PC-3 (cell line): ENCODE data around the gene RAI1. TPM values are rescaled to one million over a fixed set of nuclear protein-coding genes. Genes with fewer than 3 reads are reported as not detected.

Experiments
- ATAC-seq: fragments of 200-7000 bp; cut with Tn5 transposase; 2 replicates; pipeline ENCODE4 v1.9.1; 2020; ENCODE audit warnings: mild to moderate bottlenecking, moderate library complexity
- BruUV-seq: library from RNA; stranded (reverse); fragments of 400-500 nt; replicated peaks from 2 replicates; lab custom pipeline; 2021; lab: Mats Ljungman, UMichigan
- CTCF ChIA-PET: fragments of 300-600 bp; sonication (Branson Sonifier 250); formaldehyde crosslinking; loops from one replicate; lab custom pipeline; 2022; ENCODE audit warnings: antibody characterized with exemption; lab: Charles Lee
- POLR2A ChIA-PET: fragments of 300-600 bp; sonication (Branson Sonifier 250); formaldehyde crosslinking; loops from one replicate; lab custom pipeline; 2022; ENCODE audit warnings: antibody characterized with exemption; ENCODE audit not compliant: unreplicated experiment; lab: Charles Lee
- DNase-seq: peaks from one replicate; pipeline ENCODE4 v3.0.0-alpha.2; 2015
- H2AFZ ChIP-seq: fragments of 300-600 bp; sonication (generic); 2 replicates; pipeline ENCODE4 v1.6.0; 2016; ENCODE audit warnings: antibody characterized with exemption, low read length
- H3F3A ChIP-seq: fragments of 300-600 bp; sonication (generic); one replicate; pipeline ENCODE4 v1.6.0; 2017; ENCODE audit warnings: antibody characterized with exemption, low read length, control low read depth, mild to moderate bottlenecking; ENCODE audit not compliant: unreplicated experiment
- H3K27ac ChIP-seq: fragments of 300-600 bp; sonication (generic); 2 replicates; pipeline ENCODE4 v1.5.1; 2016; ENCODE audit warnings: mild to moderate bottlenecking, low read length
- H3K27me3 ChIP-seq: fragments of 300-600 bp; sonication (generic); 2 replicates; pipeline ENCODE4 v1.6.1; 2016; ENCODE audit warnings: low read length, mixed read lengths
- H3K36me3 ChIP-seq: fragments of 300-600 bp; sonication (generic); 2 replicates; pipeline ENCODE4 v1.6.1; 2016; ENCODE audit warnings: low read depth, mixed run types, low read length, mixed read lengths
- H3K4me1 ChIP-seq: fragments of 300-600 bp; sonication (generic); 2 replicates; pipeline ENCODE4 v1.5.1; 2016; ENCODE audit warnings: low read length; ENCODE audit not compliant: insufficient read depth
- H3K4me2 ChIP-seq: fragments of 300-600 bp; sonication (generic); 2 replicates; pipeline ENCODE4 v1.6.0; 2016; ENCODE audit warnings: low read length
- H3K4me3 ChIP-seq: fragments of 300-600 bp; sonication (generic); 2 replicates; pipeline ENCODE4 v1.5.1; 2016; ENCODE audit warnings: mild to moderate bottlenecking, low read length, mixed read lengths
- H3K79me2 ChIP-seq: fragments of 300-600 bp; sonication (generic); 2 replicates; pipeline ENCODE4 v1.6.1; 2017; ENCODE audit warnings: low read length, mixed read lengths
- H3K9ac ChIP-seq: fragments of 300-600 bp; sonication (generic); 2 replicates; pipeline ENCODE4 v1.6.0; 2016; ENCODE audit warnings: mild to moderate bottlenecking, low read length
- H3K9me2 ChIP-seq: fragments of 300-600 bp; sonication (generic); replicated peaks from 2 replicates; pipeline ENCODE4 v1.6.1; 2016; ENCODE audit warnings: mixed run types, low read length, mixed read lengths
- H3K9me3 ChIP-seq: fragments of 300-600 bp; sonication (generic); 2 replicates; pipeline ENCODE4 v1.6.1; 2016; ENCODE audit warnings: low read length, mixed read lengths
- H4K20me1 ChIP-seq: fragments of 300-600 bp; sonication (generic); 2 replicates; pipeline ENCODE4 v1.6.1; 2016; ENCODE audit warnings: low read length, mixed read lengths
- EZH2 ChIP-seq: fragments of 300-600 bp; sonication (generic); IDR thresholded peaks from one replicate; pipeline ENCODE4 v1.6.1; 2017; ENCODE audit warnings: antibody characterized with exemption, mild to moderate bottlenecking, low read length; ENCODE audit not compliant: unreplicated experiment
- EZH2phosphoT487 ChIP-seq: fragments of 300-600 bp; sonication (generic); IDR thresholded peaks from 2 replicates; pipeline ENCODE4 v1.6.1; 2018; ENCODE audit warnings: mild to moderate bottlenecking, antibody characterized with exemption, low read length, borderline replicate concordance
- intact Hi-C: fragments of 100-400 bp; cut with micrococcal nuclease; formaldehyde crosslinking; loops from 2 replicates; pipeline ENCODE4 v1.9.0; 2023
- total RNA-seq: library from RNA; depleted of rRNA; stranded (reverse); fragments of >200 nt; gene quantifications from 2 replicates; pipeline ENCODE4 v1.2.3, GENCODE V29; 2014
- TF ChIP-seq, protein P1 (sequence below): fragments of 300-600 bp; sonication (generic); conservative IDR thresholded peaks from 2 replicates; pipeline ENCODE4 v1.5.1; 2017; ENCODE audit warnings: antibody characterized with exemption, low read depth, mild to moderate bottlenecking, low read length

Gene RAI1
- total RNA-seq, 1 experiment from 2014 or later: 33.0 TPM

DNA sequence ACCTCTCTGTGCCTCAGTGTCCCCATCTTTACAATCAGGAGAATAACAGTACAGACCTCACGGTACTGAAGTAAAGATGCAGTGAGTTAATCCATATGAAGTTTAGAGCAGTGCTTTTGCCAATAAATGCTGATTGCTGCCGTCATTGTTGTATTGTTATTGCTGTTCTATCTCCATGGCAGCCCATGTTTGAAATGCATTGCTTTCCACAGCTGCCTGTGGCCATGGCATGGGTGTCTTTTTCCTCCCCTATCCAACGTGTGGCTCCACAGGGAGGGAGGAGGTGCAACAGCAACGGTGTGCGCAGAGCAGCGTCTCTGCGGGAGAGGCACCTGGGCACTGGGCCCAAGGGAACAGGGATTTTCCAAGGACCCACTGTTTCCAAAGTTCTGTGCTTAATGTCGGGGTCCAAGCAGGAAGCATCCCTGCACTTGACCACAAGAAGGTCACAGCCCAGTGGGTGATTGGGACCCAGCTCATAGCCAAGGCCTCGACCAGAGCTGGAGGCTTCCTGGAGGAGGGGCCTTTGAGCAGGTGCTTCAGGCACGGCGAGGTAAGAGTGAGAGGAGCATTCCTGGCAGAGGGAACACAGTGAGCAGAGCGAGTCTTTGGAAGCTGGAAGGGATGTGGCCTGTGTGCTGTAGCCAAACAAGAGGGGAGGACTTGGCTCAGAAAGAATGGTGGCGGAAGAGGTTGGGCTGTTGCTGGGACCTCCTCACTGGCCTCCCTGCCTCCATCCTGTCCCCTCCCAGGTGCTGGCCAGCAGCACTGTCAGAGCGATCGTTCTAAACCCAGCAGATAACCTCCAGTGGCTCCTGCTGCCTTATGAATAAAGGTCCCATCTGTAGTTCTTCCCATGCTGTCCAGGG lies 3.9 kb downstream of the RAI1 start:
- ChIA-PET POLR2A (interaction anchor here (0.7 kb wide), 1 partner anchor 133 kb away, joined by 3 read pairs; no protein-coding TSS in a partner anchor), CTCF (no interaction called here)
- H3K9me2 ChIP-seq: no peaks in the 10 kb centered on the region
- peak overlapping the region; percentile 75 for H3K4me2 ChIP-seq
- no TSS peak for BruUV-seq
- no peaks in the 10 kb centered on the region for H3K27me3 ChIP-seq
- DNase-seq: no peak
- H3K4me3 ChIP-seq: peak overlapping the region; percentile 35; the same call in 1 of the 2 replicates
- H3K9ac ChIP-seq: peak overlapping the region; percentile 53
- TF ChIP-seq EZH2phosphoT487 (no peak), EZH2 (no peak)
- TF ChIP-seq, protein P1, sequence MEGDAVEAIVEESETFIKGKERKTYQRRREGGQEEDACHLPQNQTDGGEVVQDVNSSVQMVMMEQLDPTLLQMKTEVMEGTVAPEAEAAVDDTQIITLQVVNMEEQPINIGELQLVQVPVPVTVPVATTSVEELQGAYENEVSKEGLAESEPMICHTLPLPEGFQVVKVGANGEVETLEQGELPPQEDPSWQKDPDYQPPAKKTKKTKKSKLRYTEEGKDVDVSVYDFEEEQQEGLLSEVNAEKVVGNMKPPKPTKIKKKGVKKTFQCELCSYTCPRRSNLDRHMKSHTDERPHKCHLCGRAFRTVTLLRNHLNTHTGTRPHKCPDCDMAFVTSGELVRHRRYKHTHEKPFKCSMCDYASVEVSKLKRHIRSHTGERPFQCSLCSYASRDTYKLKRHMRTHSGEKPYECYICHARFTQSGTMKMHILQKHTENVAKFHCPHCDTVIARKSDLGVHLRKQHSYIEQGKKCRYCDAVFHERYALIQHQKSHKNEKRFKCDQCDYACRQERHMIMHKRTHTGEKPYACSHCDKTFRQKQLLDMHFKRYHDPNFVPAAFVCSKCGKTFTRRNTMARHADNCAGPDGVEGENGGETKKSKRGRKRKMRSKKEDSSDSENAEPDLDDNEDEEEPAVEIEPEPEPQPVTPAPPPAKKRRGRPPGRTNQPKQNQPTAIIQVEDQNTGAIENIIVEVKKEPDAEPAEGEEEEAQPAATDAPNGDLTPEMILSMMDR: no peak
- H4K20me1 ChIP-seq: no peaks in the 10 kb centered on the region
- peaks cover 85% of the 10 kb centered on the region for H3K79me2 ChIP-seq
- no peaks in the 10 kb centered on the region for H3K9me3 ChIP-seq
- H3F3A ChIP-seq: no peaks in the 10 kb centered on the region
- peak overlapping the region; percentile 86 for H3K27ac ChIP-seq
- H2AFZ ChIP-seq: no peak overlapping the region
- no peak for ATAC-seq
- intact Hi-C loops: loop anchor here (5.0 kb wide), 1 partner anchor 177 kb away; no protein-coding TSS in a partner anchor
- peaks cover 45% of the 10 kb centered on the region for H3K4me1 ChIP-seq
- H3K36me3 ChIP-seq: no peaks in the 10 kb centered on the region

DNA sequence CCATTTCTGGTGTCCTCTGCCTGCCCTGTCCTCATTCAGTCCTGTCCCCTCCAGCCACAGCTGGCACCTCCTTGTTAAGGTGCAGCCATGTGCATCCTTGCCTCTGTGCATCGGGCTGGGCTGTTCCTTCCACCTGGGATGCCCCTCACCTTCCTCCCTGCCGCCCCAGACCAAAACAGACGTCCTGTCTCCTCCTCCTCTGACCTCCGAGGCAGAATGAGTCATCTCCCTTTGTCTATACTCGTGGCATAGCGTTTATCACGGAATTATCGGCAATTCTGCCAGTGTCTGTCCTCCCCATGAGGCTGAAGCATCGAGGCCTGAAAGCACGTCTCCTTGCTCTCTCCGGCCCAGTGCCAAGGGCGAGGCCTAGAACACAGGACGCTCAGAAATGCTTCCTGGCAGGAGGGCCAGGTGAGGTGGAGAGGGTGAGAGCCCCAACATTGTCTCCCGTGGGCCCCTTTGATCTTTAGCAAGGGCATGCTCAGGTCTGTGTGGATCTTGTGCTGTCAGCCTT lies 4.6 kb downstream of the RAI1 start:
- H3K4me3 ChIP-seq: peak overlapping the region; percentile 35; the same call in 1 of the 2 replicates
- peak; percentile 93 for DNase-seq
- peak overlapping the region; percentile 53 for H3K9ac ChIP-seq
- ChIA-PET CTCF (no interaction called here), POLR2A (interaction anchor here (0.7 kb wide), 1 partner anchor 132 kb away, joined by 3 read pairs; no protein-coding TSS in a partner anchor)
- peak overlapping the region; percentile 28; the same call in 1 of the 2 replicates for H2AFZ ChIP-seq
- no peaks in the 10 kb centered on the region for H3K9me2 ChIP-seq
- ATAC-seq: peak; percentile 45
- intact Hi-C loops: no loop called here
- peaks cover 92% of the 10 kb centered on the region for H3K79me2 ChIP-seq
- H4K20me1 ChIP-seq: no peaks in the 10 kb centered on the region
- H3K9me3 ChIP-seq: no peaks in the 10 kb centered on the region
- peak overlapping the region; percentile 86 for H3K27ac ChIP-seq
- H3K4me1 ChIP-seq: peaks cover 43% of the 10 kb centered on the region
- H3F3A ChIP-seq: no peaks in the 10 kb centered on the region
- no peaks in the 10 kb centered on the region for H3K27me3 ChIP-seq
- no peaks in the 10 kb centered on the region for H3K36me3 ChIP-seq
- BruUV-seq: no TSS peak
- H3K4me2 ChIP-seq: peak overlapping the region; percentile 75
- TF ChIP-seq, protein P1: no peak
- TF ChIP-seq EZH2 (no peak), EZH2phosphoT487 (no peak)
